HEK293 (cell line): Measurements from ENCODE around the gene SERF2.

Source experiments
- EGR2 ChIP-seq: fragments of 450-650 bp; formaldehyde crosslinking; IDR thresholded peaks from 2 replicates; pipeline ENCODE4 v1.5.1; 2016; ENCODE audit warnings: low read depth, missing biosample characterization, missing genetic modification characterization
- GLI2 ChIP-seq: fragments of 450-650 bp; formaldehyde crosslinking; IDR thresholded peaks from 2 replicates; pipeline ENCODE4; 2017; ENCODE audit warnings: missing biosample characterization, missing genetic modification characterization, low read depth, borderline replicate concordance
- MEIS1 ChIP-seq: sonication (generic); formaldehyde crosslinking; IDR thresholded peaks from 2 replicates; pipeline ENCODE4 v1.8.1; 2022; ENCODE audit warnings: missing genetic modification reagents, mild to moderate bottlenecking, borderline replicate concordance
- MYNN ChIP-seq: fragments of 450-650 bp; formaldehyde crosslinking; IDR thresholded peaks from 2 replicates; pipeline ENCODE4 v1.5.1; 2016; ENCODE audit warnings: missing biosample characterization, missing genetic modification characterization, borderline replicate concordance
- RBAK ChIP-seq: fragments of 450-650 bp; formaldehyde crosslinking; IDR thresholded peaks from 2 replicates; pipeline ENCODE4 v1.5.1; 2016; ENCODE audit warnings: missing biosample characterization, missing genetic modification characterization
- TCF7L2 ChIP-seq: IDR thresholded peaks from 2 replicates; pipeline ENCODE4 v1.6.1; 2011; ENCODE audit warnings: low read depth, mild to moderate bottlenecking, inconsistent platforms, low read length, moderate library complexity, borderline replicate concordance
- ZFP3 ChIP-seq: fragments of 450-650 bp; formaldehyde crosslinking; IDR thresholded peaks from 2 replicates; pipeline ENCODE4 v1.5.1; 2016; ENCODE audit warnings: low read depth, missing biosample characterization, missing genetic modification characterization
- ZIC2 ChIP-seq: fragments of 450-650 bp; formaldehyde crosslinking; IDR thresholded peaks from 2 replicates; pipeline ENCODE4 v1.5.1; 2016; ENCODE audit warnings: missing biosample characterization, missing genetic modification characterization
- ZNF138 ChIP-seq: fragments of 450-650 bp; formaldehyde crosslinking; IDR thresholded peaks from 2 replicates; pipeline ENCODE4 v1.5.1; 2016; ENCODE audit warnings: missing biosample characterization, missing genetic modification characterization, borderline replicate concordance
- ZNF140 ChIP-seq: fragments of 450-650 bp; formaldehyde crosslinking; IDR thresholded peaks from 2 replicates; pipeline ENCODE4 v1.5.1; 2016; ENCODE audit warnings: missing biosample characterization, missing genetic modification characterization
- ZNF175 ChIP-seq: fragments of 450-650 bp; formaldehyde crosslinking; IDR thresholded peaks from 2 replicates; pipeline ENCODE4 v1.5.1; 2016; ENCODE audit warnings: missing biosample characterization, missing genetic modification characterization
- ZNF292 ChIP-seq: fragments of 450-650 bp; formaldehyde crosslinking; IDR thresholded peaks from 2 replicates; pipeline ENCODE4 v1.5.1; 2016; ENCODE audit warnings: low read depth, missing biosample characterization, missing genetic modification characterization, borderline replicate concordance
- ZNF302 ChIP-seq: fragments of 450-650 bp; formaldehyde crosslinking; IDR thresholded peaks from 2 replicates; pipeline ENCODE4 v1.5.1; 2016; ENCODE audit warnings: missing biosample characterization, missing genetic modification characterization, low read depth
- ZNF366 ChIP-seq: fragments of 450-650 bp; formaldehyde crosslinking; conservative IDR thresholded peaks from 2 replicates; pipeline ENCODE4 v1.5.1; 2016; ENCODE audit warnings: missing biosample characterization, missing genetic modification characterization
- ZNF514 ChIP-seq: fragments of 450-650 bp; formaldehyde crosslinking; IDR thresholded peaks from 2 replicates; pipeline ENCODE4 v1.5.1; 2016; ENCODE audit warnings: missing biosample characterization, missing genetic modification characterization
- ZNF654 ChIP-seq: fragments of 450-650 bp; formaldehyde crosslinking; IDR thresholded peaks from 2 replicates; pipeline ENCODE4 v1.5.1; 2016; ENCODE audit warnings: low read depth, missing biosample characterization, missing genetic modification characterization
- ZNF660 ChIP-seq: fragments of 450-650 bp; IDR thresholded peaks from 2 replicates; pipeline ENCODE4 v1.5.1; 2018; ENCODE audit warnings: missing biosample characterization, mild to moderate bottlenecking, missing genetic modification characterization
- ZNF677 ChIP-seq: fragments of 450-650 bp; IDR thresholded peaks from 2 replicates; pipeline ENCODE4 v1.5.0; 2018; ENCODE audit warnings: missing biosample characterization, mild to moderate bottlenecking, missing genetic modification characterization, moderate library complexity
- ZNF777 ChIP-seq: fragments of 450-650 bp; formaldehyde crosslinking; IDR thresholded peaks from 2 replicates; pipeline ENCODE4 v1.5.1; 2017; ENCODE audit warnings: missing biosample characterization, missing genetic modification characterization, borderline replicate concordance
- ZXDB ChIP-seq: fragments of 450-650 bp; formaldehyde crosslinking; IDR thresholded peaks from 2 replicates; pipeline ENCODE4 v1.5.1; 2016; ENCODE audit warnings: missing biosample characterization, missing genetic modification characterization
- TF ChIP-seq, protein P1 (sequence below): fragments of 450-650 bp; formaldehyde crosslinking; IDR thresholded peaks from 2 replicates; pipeline ENCODE4 v1.5.1; 2016; ENCODE audit warnings: missing biosample characterization, missing genetic modification characterization
- TF ChIP-seq, protein P2 (sequence below): fragments of 450-650 bp; formaldehyde crosslinking; IDR thresholded peaks from 2 replicates; pipeline ENCODE4 v1.5.1; 2016; ENCODE audit warnings: missing biosample characterization, missing genetic modification characterization
- TF ChIP-seq, protein P3 (sequence below): fragments of 450-650 bp; formaldehyde crosslinking; IDR thresholded peaks from 2 replicates; pipeline ENCODE4 v1.5.0; 2017; ENCODE audit warnings: missing biosample characterization, missing genetic modification characterization, borderline replicate concordance
- TF ChIP-seq, protein P4 (sequence below): sonication (generic); formaldehyde crosslinking; IDR thresholded peaks from 2 replicates; pipeline ENCODE4 v1.8.1; 2022; ENCODE audit warnings: mild to moderate bottlenecking, moderate library complexity, missing genetic modification reagents
- TF ChIP-seq, protein P5 (sequence below): fragments of 450-650 bp; formaldehyde crosslinking; IDR thresholded peaks from 2 replicates; pipeline ENCODE4 v1.5.1; 2017; ENCODE audit warnings: missing biosample characterization, missing genetic modification characterization
- TF ChIP-seq, protein P6 (sequence below): fragments of 450-650 bp; formaldehyde crosslinking; IDR thresholded peaks from 2 replicates; pipeline ENCODE4; 2016; ENCODE audit warnings: missing biosample characterization, missing genetic modification characterization
- TF ChIP-seq, protein P7 (sequence below): fragments of 450-650 bp; formaldehyde crosslinking; IDR thresholded peaks from 2 replicates; pipeline ENCODE4 v1.5.1; 2016; ENCODE audit warnings: missing biosample characterization, missing genetic modification characterization

SERF2 gene

DNA sequence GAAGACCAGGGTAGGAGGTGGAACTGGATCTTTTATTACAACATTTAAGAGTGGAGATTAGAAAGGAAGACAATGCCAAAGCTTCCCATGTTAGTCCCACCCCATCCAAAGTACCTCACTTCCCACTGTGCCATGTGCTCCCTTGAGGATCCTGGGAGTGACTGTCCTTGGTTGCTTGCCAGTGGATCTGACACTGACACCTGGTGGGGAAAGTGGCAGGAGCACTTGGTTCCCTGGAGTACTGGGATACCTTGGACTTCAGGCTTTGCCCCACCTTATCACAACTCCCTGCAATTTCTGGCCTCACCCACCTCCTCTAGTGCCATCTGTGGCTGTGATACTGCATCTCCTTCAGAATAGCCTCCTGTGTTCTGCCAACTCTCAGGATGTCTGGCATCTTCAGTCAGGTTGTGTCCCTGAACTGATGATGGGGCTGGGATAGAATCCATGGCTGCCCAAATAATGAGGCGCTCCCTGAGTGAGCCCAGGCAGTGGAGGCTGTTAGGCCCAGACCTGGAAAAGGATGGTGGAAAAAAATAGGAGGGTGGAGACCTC, 16.6 kb upstream of the SERF2 start (continued):
- TF ChIP-seq, protein P1, sequence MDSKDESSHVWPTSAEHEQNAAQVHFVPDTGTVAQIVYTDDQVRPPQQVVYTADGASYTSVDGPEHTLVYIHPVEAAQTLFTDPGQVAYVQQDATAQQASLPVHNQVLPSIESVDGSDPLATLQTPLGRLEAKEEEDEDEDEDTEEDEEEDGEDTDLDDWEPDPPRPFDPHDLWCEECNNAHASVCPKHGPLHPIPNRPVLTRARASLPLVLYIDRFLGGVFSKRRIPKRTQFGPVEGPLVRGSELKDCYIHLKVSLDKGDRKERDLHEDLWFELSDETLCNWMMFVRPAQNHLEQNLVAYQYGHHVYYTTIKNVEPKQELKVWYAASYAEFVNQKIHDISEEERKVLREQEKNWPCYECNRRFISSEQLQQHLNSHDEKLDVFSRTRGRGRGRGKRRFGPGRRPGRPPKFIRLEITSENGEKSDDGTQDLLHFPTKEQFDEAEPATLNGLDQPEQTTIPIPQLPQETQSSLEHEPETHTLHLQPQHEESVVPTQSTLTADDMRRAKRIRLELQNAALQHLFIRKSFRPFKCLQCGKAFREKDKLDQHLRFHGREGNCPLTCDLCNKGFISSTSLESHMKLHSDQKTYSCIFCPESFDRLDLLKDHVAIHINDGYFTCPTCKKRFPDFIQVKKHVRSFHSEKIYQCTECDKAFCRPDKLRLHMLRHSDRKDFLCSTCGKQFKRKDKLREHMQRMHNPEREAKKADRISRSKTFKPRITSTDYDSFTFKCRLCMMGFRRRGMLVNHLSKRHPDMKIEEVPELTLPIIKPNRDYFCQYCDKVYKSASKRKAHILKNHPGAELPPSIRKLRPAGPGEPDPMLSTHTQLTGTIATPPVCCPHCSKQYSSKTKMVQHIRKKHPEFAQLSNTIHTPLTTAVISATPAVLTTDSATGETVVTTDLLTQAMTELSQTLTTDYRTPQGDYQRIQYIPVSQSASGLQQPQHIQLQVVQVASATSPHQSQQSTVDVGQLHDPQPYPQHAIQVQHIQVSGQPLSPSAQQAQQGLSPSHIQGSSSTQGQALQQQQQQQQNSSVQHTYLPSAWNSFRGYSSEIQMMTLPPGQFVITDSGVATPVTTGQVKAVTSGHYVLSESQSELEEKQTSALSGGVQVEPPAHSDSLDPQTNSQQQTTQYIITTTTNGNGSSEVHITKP (tag by site-specific recombination) = no peak; the same call in 1 of the 2 replicates
- TF ChIP-seq ZNF777 (tag by site-specific recombination) = no peak
- 0 out of 2 replicates have a peak, but pooled peaks have one; percentile 4 for TF ChIP-seq ZXDB (tag by site-specific recombination)
- no peak for TF ChIP-seq ZNF140 (tag by site-specific recombination)
- TF ChIP-seq, protein P2, sequence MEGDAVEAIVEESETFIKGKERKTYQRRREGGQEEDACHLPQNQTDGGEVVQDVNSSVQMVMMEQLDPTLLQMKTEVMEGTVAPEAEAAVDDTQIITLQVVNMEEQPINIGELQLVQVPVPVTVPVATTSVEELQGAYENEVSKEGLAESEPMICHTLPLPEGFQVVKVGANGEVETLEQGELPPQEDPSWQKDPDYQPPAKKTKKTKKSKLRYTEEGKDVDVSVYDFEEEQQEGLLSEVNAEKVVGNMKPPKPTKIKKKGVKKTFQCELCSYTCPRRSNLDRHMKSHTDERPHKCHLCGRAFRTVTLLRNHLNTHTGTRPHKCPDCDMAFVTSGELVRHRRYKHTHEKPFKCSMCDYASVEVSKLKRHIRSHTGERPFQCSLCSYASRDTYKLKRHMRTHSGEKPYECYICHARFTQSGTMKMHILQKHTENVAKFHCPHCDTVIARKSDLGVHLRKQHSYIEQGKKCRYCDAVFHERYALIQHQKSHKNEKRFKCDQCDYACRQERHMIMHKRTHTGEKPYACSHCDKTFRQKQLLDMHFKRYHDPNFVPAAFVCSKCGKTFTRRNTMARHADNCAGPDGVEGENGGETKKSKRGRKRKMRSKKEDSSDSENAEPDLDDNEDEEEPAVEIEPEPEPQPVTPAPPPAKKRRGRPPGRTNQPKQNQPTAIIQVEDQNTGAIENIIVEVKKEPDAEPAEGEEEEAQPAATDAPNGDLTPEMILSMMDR (tag by site-specific recombination) = peak; percentile 83
- peak; percentile 34 for TF ChIP-seq ZNF654
- no peak for TF ChIP-seq ZNF138 (tag by site-specific recombination)
- no peak for TF ChIP-seq GLI2 (tag by site-specific recombination)
- no peak for TF ChIP-seq ZNF302 (tag by site-specific recombination)
- TF ChIP-seq, protein P3, sequence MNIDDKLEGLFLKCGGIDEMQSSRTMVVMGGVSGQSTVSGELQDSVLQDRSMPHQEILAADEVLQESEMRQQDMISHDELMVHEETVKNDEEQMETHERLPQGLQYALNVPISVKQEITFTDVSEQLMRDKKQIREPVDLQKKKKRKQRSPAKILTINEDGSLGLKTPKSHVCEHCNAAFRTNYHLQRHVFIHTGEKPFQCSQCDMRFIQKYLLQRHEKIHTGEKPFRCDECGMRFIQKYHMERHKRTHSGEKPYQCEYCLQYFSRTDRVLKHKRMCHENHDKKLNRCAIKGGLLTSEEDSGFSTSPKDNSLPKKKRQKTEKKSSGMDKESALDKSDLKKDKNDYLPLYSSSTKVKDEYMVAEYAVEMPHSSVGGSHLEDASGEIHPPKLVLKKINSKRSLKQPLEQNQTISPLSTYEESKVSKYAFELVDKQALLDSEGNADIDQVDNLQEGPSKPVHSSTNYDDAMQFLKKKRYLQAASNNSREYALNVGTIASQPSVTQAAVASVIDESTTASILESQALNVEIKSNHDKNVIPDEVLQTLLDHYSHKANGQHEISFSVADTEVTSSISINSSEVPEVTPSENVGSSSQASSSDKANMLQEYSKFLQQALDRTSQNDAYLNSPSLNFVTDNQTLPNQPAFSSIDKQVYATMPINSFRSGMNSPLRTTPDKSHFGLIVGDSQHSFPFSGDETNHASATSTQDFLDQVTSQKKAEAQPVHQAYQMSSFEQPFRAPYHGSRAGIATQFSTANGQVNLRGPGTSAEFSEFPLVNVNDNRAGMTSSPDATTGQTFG (tag by site-specific recombination) = no peak
- no peak for TF ChIP-seq MYNN (tag by site-specific recombination)
- no peak for TF ChIP-seq ZNF175 (tag by site-specific recombination)
- TF ChIP-seq, protein P4, sequence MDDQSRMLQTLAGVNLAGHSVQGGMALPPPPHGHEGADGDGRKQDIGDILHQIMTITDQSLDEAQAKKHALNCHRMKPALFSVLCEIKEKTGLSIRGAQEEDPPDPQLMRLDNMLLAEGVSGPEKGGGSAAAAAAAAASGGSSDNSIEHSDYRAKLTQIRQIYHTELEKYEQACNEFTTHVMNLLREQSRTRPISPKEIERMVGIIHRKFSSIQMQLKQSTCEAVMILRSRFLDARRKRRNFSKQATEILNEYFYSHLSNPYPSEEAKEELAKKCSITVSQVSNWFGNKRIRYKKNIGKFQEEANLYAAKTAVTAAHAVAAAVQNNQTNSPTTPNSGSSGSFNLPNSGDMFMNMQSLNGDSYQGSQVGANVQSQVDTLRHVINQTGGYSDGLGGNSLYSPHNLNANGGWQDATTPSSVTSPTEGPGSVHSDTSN (CRISPR knock-in tag) = no peak
- TF ChIP-seq RBAK (tag by site-specific recombination) = no peak
- TF ChIP-seq ZNF366 (tag by site-specific recombination) = no peak
- TF ChIP-seq EGR2 (tag by site-specific recombination) = no peak
- TF ChIP-seq TCF7L2 = no peak
- no peak for TF ChIP-seq MEIS1 (CRISPR knock-in tag)
- TF ChIP-seq, protein P5, sequence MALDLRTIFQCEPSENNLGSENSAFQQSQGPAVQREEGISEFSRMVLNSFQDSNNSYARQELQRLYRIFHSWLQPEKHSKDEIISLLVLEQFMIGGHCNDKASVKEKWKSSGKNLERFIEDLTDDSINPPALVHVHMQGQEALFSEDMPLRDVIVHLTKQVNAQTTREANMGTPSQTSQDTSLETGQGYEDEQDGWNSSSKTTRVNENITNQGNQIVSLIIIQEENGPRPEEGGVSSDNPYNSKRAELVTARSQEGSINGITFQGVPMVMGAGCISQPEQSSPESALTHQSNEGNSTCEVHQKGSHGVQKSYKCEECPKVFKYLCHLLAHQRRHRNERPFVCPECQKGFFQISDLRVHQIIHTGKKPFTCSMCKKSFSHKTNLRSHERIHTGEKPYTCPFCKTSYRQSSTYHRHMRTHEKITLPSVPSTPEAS (tag by site-specific recombination) = no peak
- no peak for TF ChIP-seq ZNF292 (tag by site-specific recombination)
- no peak for TF ChIP-seq ZFP3
- TF ChIP-seq, protein P6, sequence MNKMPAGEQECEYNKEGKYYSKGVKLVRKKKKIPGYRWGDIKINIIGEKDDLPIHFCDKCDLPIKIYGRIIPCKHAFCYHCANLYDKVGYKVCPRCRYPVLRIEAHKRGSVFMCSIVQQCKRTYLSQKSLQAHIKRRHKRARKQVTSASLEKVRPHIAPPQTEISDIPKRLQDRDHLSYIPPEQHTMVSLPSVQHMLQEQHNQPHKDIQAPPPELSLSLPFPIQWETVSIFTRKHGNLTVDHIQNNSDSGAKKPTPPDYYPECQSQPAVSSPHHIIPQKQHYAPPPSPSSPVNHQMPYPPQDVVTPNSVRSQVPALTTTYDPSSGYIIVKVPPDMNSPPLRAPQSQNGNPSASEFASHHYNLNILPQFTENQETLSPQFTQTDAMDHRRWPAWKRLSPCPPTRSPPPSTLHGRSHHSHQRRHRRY = no peak
- TF ChIP-seq, protein P7, sequence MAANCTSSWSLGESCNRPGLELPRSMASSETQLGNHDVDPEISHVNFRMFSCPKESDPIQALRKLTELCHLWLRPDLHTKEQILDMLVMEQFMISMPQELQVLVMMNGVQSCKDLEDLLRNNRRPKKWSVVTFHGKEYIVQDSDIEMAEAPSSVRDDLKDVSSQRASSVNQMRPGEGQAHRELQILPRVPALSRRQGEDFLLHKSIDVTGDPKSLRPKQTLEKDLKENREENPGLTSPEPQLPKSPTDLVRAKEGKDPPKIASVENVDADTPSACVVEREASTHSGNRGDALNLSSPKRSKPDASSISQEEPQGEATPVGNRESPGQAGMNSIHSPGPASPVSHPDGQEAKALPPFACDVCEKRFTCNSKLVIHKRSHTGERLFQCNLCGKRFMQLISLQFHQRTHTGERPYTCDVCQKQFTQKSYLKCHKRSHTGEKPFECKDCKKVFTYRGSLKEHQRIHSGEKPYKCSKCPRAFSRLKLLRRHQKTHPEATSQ (tag by site-specific recombination) = no peak
- TF ChIP-seq ZNF677 (tag by site-specific recombination) = no peak
- no peak for TF ChIP-seq ZNF514 (tag by site-specific recombination)
- 0 out of 2 replicates have a peak, but pooled peaks have one; percentile 55 for TF ChIP-seq ZIC2 (tag by site-specific recombination)
- peak; percentile 60; the same call in 1 of the 2 replicates for TF ChIP-seq ZNF660 (tag by site-specific recombination)
